Daoy (cell line): ENCODE results near the gene DNAH3. TPM values are rescaled to one million over a fixed set of nuclear protein-coding genes. Genes with fewer than 3 reads are reported as not detected.

Source experiments
- DNase-seq: peaks from one replicate; pipeline ENCODE4 v3.0.0-alpha.2; 2015; ENCODE audit warnings: low read depth
- total RNA-seq: library from RNA; depleted of rRNA; stranded (reverse); fragments of >200 nt; shearing (Covaris generic); gene quantifications from 2 replicates; pipeline ENCODE4 v1.2.3, GENCODE V29; 2014

The DNAH3 gene
- total RNA-seq, 1 experiment from 2014 or later, result 0.06 TPM

- peak; percentile 65 for DNase-seq
Observed at GRCh38 chr16:20904507-20905081, 246.1 kb downstream of the DNAH3 start.

DNA sequence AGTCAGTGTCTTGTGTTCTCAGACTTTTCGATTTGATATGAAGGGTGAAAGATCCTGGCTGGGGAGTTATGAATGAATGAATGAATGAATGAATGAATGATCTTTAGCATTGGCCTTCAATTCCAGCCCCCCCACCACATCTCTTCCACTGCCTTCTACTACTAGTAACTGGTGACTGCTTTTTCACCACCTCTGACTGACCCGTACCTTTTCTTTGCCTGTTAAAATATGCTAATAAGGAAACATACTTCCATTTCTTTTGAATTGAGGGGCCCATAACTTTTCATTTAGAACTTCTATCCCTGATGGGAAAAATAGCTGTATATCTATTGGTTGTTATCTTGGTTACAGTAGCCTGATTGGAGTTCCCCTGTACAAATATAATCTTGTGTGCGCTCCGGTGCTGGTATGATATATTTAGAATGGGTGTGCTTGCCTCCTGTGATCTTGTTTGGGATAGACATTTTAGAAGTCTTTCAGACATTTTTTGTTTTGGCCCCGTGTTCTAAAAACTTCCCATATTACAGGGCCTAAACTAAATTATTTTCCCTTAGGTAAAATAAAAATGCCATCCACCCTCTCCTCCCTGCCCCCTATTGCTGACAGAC is 246.6 kb downstream of the DNAH3 start:
- no peak for DNase-seq

- no peak for DNase-seq
Observed at GRCh38 chr16:20903116-20903898, 247.3 kb downstream of the DNAH3 start.

DNA sequence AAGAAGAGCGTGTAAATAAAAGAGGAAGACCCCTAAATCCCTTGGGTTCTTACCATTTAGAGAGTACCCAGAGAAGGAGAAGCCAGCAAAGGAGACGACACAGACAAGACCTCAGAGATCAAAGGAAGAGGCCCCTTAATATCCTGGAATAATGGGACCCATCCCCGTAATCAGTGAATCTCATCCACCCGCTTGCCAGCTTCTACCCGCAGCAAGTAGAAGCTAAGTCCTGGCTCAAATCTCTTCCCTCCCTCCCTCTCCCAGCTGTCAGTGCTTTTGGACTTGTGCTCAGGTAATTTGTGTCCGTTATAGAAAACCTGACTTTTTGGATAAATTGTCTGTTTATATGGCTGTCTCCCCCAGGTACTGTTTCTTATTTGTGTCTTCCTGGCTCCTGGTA is 248.2 kb downstream of the DNAH3 start:
- no peak for DNase-seq

- peak; percentile 48 for DNase-seq
Observed at GRCh38 chr16:20901436-20902112, 249.1 kb downstream of the DNAH3 start.

GRCh38 chr16:20901068-20901435 is 249.6 kb downstream of the DNAH3 start:
- DNase-seq, result no peak

DNA sequence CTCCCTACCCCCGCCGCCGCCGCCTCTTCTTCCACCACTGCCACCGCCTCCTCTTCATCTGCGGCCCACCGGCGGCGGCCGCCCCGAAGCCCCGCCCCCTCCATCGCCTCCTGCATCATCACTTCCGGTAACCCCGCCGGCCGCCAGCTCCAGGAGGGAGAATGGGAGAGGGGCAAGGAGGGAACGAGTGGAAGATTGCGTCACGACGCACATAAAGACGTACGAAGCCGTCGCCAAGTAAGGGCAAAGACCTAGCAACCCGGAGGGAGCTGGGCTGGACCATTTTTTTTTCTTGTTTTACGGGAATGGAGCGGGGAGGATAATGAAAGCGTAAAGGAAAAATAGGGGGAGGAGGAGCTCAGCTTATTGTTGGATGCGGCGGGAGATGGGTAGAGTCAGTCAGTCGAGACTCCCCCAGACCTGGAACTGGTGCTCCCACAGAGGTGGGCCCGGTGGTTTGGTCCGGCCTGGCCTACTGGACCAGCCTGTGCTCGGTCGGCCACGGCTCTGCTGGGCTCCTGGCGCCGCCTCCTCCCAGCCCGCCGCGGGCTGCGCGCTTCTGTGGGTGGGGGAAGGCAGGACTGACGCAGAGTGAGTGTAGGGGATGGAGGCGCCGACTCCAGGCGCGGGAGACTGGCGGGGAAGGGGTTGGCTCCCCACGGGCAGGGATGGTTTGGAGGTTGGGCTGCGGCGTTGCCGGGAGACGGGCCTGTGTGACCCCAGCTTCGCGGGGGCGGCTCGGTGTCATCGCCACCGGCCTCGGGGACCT is 250.2 kb downstream of the DNAH3 start, which contains the start of the genes DCUN1D3 and LYRM1:
Gene DCUN1D3 (minus strand): TSS at position 60 of the 769 bp plus-strand sequence. CDS start 37,820 bp downstream, outside the sequence.
Gene LYRM1 (plus strand): TSS at position 473 of the 769 bp plus-strand sequence. CDS start 14,785 bp downstream, outside the sequence.
- peak; percentile 99 for DNase-seq

DNA sequence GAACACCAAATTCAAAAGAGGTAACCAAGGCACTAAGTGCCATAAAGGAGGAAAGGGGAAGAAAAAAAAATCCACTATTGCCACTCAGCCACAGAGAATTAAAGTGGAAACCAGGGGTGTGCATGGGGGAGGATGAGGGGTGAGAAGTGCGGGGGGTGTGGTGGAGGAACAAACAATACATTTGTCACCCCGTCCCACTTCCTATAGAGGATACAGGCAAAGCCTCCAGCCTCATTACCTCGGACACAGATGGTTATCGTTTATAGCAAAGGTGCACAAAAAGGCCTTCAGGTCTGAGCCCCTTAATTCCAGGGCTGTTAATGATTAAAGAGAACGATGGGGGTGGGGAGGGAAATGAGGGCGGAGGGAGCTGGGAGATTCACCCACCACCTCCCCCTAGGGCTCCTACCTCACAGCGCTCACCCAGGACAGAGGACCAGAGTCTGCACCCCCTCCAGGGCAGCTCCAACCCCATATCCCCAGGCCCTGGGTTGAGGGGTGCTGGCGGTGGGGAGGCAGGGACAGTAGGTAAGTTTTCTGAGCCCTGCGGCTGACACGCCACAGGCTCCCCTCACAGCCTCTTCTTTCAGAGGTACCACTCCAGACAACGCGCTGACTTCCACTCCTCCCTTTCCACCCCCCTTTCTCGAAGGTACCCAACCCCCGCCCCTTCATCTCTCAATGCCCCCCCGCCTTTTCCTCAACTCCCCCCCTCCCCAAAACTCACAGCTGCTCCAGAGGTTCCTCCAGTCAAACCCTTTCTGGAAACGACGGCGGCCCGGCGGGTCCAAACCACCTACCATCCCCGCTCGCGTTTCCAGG is 251.0 kb downstream of the DNAH3 start:
- no peak for DNase-seq

- DNase-seq, result no peak
Observed at GRCh38 chr16:20899071-20899470, 251.6 kb downstream of the DNAH3 start.

DNA sequence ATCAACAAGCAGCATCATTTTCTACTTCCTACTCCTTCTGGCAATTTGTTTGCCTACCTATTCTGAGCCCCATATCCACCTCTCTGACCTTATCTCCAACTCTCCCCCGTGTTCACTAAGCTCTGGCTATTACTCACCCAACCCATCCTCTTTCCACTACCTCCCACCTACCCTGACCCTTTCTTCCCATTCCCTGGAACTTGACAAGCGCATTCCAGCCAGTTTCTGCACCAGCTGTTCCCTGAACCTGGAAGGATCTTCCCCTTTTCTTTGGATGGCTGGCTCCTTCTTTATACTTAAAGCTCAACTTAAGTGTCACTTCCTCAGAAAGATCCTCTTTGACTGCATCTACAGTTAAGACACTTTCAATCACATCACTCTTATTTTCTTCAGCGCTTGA is 252.7 kb downstream of the DNAH3 start:
- DNase-seq, result no peak

DNA sequence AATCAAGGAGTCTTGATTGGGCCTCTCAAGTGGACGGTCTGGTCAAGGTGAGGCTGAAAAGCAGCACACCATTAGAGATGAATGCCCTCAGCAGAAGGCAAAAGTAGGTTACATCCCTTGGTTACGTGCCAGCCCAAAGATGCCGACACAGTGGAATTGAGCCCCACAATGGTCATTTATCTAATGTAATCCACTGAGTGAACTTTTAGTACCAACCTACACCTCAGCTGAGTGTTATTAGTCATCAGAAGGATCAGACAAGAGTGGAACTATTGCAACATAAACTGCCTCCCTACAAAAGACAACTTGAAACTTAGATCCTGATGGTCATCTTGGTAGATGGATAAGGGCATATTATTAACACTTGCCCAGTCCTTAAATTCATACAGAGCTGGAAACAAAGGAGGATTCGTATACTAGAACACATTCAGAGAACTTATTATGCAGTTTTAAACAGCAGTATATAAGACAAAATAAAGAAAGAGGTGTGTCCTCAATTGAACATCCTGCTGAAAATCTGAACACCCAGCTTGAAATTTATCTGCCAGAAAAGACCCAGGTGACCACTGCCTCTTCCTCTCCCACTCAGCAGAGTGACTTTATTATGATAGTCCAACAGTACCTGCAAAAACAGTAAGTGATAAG is 253.3 kb downstream of the DNAH3 start:
- DNase-seq, result no peak

DNA sequence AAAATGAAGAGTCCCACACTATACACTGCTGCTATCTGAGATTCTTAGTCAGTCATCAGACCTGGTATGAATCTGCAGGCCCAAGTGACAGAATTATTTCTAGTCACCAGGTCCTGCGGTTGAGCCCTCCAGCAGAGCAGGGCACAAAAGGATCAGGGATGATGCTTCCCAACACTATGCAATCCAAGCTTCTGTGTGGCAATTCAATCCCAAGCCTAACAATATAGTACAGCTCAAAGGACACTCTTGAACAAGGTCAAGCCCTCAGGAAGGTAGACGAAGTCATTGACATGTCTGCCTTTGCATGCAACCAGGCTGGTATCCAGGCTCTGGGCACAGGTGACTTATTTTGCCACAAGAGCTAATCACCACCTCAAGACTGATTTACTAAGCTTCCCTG is 256.3 kb downstream of the DNAH3 start:
- no peak for DNase-seq

DNA sequence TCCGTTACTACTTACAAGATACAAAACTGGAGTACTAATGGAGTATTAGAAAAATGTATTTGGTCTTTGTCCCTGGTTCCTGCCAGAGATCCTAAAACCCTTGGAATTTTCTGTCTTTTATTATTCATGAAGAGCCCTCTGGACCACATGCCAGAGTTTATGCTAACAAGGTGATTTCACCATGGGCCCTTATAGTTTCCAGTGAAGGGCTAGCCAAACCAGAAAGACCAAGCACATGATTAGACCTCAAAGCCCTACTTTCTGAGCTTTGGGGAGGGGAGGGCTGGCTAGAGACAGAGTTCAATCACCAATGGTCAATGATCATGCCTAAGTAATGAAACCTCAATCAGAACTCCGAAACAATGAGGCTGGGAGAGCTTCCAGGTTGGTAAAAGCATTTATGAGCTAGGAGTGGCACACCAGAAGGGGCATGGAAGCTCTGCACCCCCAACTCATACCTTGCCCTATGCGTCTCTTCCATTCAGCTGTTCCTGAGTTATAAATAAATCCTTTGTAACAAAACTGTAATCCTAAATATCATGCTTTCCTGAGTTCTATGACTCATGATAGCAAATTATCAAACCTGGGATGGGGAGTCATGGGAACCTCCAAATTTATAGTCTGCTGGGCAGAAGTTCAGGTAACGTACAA is 260.9 kb downstream of the DNAH3 start:
- DNase-seq, result no peak

DNA sequence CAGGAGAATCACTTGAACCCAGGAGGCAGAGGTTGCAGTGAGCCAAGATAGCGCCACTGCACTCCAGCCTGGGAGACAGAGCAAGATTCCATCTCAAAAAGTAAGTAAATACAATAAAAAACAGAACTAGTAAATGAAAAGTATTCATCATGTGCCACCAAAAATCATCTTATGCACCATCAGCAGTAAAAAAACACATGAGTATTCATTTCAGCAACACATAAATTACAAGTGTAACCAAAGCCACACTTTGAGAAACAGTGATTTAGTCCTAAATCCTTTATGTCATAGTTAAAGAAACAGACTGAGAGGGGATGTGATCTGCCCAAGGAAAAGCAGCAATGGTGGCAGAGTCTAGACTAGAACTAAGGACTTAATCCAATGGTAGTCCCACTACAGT is 263.4 kb downstream of the DNAH3 start:
- no peak for DNase-seq

DNA sequence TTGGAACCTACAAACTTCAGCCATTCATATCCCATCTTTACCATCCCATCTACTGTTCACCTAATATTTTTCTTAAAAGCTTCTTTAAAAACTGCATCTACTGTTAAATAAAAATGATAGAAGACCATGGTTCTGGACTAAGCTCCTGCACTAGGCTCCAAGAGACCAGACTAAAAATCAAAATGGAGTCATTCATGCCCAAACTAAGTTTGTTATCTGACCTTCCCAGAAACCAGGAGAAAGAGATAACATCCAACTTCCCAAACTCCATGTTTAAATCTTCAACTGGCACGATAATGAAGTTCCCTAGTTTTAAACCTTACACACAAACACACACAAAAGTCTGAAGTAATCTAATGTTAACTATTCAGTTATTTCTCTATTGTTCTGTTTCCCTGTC is 264.3 kb downstream of the DNAH3 start:
- DNase-seq, result no peak

- DNase-seq, result peak; percentile 36
Observed at GRCh38 chr16:20884240-20884556, 266.4 kb downstream of the DNAH3 start.

DNA sequence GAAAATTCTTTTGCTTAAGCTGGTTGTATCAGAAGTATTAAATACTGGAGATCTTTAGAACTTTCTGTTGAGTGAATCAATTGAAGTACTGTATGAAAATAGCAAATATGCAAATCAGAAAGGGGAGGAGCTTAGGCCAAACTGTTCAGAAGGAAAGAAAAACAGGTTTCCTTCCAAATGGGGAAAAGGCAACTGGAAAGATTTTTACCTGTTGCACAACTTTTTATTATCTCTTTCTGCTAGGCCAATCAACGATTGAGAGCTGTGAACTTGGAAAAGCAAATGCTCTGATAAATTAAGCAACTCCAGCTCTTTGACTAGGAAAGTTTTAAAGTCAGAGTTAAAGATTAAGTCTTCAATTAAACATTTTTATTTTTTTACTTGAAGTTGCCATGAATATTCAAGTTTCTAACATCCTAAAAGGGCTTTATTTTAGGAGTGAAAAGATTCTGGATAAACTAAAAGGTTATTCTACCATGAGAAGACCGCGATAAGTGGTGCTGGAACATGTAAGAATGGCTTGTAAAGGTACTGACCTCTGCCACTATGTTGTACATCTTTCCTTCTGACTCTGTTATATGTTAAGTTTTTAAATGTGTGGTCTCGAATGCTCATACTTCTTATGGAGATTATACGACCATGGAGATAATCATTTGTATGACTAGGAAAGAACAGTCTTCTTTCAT is 266.9 kb downstream of the DNAH3 start:
- DNase-seq, result no peak
